Measurements from ENCODE around the gene MYPN. TPM values are rescaled to one million over a fixed set of nuclear protein-coding genes. Genes with fewer than 3 reads are reported as not detected.
"Not testable (repeated sequence)": the region's sequence is repeated elsewhere in the genome, so short reads cannot be mapped to it uniquely, and the experiment has no call there.

Gene MYPN
- polyA plus RNA-seq, 4 donors, result 0.06 to 0.10 (median 0.06) TPM

DNA sequence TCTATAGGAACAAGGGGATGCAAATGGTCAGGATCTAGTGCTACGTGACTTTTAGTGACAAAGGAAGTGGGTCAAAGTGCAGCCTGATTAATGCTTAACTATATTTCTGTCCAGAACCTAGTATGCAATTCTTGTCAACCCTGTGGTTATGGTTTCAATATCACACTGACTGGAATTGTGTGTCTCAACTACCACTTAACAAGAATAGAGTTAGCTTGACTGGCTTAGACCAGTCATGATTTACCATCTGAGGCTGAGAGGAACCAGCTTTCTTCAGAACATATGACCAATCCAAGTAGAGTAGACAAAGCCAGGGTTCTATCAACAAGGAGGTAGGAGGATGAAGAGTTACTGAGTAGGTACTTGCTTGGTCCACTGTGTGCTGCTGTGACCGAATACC, 54.4 kb downstream of the MYPN start:
- no peak for DNase-seq (ENCODE audit: low read depth in 4 of 4, low spot score in 3 of 4)

- no peak for DNase-seq (ENCODE audit: low read depth in 4 of 4, low spot score in 3 of 4)
Observed at GRCh38 chr10:68165643-68166042, 56.4 kb downstream of the MYPN start.

DNA sequence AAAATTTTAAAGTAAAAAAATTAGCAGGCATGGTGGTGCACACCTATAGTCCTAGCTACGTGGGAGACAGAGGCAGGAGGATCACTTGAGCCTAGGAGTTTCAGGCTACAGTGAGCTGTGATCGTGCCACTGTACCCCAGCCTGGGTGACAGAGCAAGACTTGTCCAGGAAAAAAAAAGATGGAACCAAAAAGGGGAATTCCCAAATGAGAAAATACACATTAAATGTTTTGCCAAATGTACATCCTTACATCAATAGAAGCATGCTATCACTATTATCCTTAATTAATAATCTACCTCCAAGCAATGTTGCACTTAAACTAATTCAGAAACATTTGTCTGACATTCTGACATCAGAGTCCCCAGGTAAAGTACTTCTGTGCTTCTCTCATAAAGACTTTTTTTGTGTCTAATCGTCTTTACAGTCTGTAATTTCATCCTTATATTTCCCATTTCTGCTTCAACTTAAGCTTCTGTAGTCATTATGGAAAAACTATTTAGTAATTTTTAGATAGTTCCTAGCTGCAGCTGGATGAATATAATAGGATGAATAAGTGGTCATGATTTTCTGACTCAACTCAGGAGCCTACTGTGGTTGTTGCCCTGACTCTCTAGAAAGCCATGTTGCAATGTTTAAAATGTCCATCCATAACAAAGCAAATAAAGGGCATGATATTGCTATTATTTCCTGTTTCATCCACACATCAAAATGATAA, 57.7 kb downstream of the MYPN start:
- DNase-seq (ENCODE audit: low read depth in 4 of 4, low spot score in 3 of 4), result no peak

DNA sequence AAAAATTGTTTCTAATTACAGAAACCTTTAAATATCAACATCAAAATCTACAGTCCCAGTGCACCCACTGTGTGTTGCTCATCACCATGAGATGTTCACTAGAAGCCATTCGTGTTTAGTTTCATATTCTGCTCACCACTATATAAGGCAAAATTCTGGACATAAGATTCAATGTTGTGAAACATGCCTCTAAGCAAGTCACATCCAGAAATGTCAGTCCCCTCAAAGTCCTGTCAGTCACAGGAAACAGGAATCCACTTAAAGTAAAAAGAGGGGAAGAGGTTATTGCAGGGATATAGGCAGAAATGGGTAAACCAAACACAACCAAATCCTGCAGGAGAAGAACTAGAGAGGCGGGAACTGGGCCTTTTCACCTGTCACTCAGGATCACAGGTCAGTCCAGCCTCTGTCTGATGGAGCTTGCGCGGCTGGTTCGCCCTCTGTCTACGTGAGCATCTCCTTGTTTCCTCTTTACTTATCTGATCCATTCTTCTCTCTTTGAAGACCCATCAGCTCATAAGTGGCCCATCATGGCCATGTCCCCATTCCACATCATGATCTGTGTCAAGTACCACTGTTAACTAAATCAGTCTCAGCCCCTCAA, 58.4 kb downstream of the MYPN start:
- no peak for DNase-seq (ENCODE audit: low read depth in 4 of 4, low spot score in 3 of 4)

DNA sequence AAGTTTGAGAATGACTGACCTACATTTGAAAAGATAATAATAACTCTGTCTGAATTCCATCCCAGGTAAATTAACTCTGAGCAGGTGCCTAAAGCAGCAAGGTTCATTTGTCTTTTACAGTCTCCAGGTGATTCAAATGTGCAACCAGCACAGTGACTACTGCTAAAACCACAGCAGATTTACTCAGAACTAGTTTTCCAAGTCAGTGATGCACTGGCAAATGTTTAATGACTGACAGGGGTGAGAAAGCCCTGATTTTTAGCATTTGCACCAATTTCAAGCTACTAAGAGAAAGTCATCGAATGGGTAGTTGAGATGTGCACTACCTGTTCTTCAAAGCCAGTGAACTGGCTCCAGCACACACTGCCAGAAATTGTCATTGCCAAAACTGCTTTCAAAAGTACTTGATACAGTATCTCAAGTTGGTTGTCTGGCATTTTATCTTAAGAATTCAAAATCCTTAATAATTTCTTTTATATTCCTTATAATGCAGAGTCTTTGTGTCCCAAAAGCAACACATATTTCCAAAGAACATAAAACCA, 62.3 kb downstream of the MYPN start:
- DNase-seq (ENCODE audit: low read depth in 4 of 4, low spot score in 3 of 4), result no peak

DNA sequence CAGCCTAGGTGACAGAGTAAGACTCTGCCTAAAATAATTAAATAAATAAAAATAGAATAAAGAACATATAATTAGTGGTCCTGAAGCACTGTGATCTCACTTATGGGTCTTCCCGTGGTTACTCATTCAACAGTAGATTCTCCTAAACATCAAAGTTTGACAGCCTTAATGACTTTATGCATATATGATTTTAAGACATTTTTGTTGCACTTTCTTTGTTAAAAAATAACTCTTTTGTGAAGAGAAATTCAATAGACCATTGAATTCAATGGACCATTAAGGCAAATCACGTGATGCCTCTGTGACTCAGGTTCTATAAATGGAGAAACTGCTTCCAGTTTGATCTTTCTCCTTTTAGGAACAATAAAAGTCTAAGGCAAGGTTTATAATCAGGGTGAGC, 63.0 kb downstream of the MYPN start:
- no peak for DNase-seq (ENCODE audit: low read depth in 4 of 4, low spot score in 3 of 4)

DNA sequence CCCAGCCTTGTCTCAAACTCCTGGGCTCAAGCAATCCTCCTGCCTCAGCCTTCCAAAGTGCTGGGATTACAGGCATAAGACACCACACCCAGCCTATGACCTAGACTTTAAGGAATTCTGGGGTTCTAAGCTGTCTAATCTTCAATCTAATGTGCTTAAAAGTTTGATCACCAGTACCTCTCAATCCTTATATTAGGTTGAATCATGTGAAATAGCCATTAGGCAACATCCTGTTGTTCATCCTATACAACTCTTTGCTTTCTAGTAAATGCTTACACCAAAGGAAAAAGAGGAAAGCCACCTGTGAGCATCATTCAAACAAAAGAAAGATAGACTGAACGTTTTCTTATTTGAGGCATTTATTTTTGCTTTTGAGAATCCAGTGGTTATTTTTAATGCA, 66.7 kb downstream of the MYPN start:
- DNase-seq (ENCODE audit: low read depth in 4 of 4, low spot score in 3 of 4), result no peak

DNA sequence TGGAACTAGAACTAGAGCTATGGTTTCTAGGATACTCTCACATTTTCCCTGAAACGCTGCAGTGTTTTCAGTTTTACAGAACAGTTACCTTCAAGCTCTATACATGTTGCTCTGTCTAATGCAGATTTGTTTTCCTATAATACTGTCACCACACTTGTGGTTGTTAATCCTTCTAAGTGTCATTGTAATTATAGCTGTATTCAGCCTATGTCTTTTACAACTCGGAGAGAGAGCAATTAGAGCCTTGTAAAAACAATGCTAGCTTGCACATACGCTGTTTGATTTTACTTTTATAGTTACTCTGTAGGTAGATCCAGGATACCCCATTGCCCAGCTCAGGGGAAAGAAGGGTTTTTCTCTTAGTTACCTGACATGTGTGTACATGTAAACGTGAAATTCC, 67.5 kb downstream of the MYPN start:
- DNase-seq (ENCODE audit: low read depth in 4 of 4, low spot score in 3 of 4), result no peak

- DNase-seq (ENCODE audit: low read depth in 4 of 4, low spot score in 3 of 4), result no peak
Observed at GRCh38 chr10:68178592-68178991, 69.3 kb downstream of the MYPN start.

DNA sequence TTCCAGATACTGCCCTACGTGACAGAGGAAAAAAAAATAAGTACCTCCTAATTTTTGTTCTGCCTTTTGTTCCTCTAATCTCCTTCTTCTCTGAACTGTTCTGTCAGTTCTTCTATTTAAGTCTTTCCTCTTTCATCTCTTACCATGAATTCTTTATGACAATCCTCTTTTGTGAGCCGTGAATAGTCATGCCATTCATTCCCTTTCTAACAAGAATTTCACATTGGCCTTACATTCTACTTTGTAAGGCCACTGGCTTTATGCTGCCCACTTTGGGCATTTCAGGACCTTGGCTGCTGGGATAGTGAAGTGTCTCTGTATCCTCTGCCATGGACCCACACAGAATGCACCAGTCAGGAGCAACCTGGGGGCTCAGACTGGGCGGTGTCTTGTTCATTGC, 69.7 kb downstream of the MYPN start:
- DNase-seq (ENCODE audit: low read depth in 4 of 4, low spot score in 3 of 4), result no peak

GRCh38 chr10:68180490-68180889, 71.2 kb downstream of the MYPN start:
- no peak for DNase-seq (ENCODE audit: low read depth in 4 of 4, low spot score in 3 of 4)

DNA sequence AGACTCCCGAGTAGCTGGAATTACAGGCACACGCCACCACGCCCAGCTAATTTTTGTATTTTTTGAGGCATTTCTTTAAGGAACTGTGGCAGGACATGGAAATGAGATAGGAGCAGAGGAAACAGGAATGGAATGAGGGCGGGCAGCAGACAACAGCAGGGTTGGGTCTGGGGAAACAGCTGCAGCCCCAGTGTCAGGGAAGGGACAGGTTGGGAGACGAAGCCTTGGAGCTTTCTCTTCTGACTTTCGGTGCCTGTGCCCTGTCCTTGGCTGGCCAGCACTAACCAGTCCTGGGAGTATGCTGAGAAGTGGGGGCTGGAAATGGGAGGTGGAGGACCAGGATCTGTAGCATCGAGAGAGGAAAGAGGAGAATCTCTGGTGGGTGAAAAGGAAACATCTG, 75.3 kb downstream of the MYPN start:
- no peak for DNase-seq (ENCODE audit: low read depth in 4 of 4, low spot score in 3 of 4)

GRCh38 chr10:68185085-68185484, 75.8 kb downstream of the MYPN start:
- DNase-seq (ENCODE audit: low read depth in 4 of 4, low spot score in 3 of 4), result no peak

DNA sequence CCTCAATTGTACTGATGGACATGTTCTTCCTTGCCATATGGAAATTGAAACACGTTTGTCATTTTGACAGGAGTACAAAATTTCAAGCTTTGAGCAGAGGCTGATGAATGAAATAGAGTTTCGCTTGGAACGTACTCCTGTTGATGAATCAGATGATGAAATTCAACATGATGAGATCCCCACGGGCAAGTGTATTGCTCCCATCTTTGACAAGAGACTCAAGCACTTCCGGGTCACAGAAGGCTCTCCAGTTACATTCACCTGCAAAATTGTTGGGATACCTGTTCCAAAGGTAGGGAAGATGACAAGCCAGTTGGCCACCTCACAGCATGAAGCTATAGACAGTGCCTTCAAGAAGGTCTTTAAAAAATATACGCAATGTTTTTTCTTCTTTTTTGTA, 79.5 kb downstream of the MYPN start:
- DNase-seq (ENCODE audit: low read depth in 4 of 4, low spot score in 3 of 4), result no peak

DNA sequence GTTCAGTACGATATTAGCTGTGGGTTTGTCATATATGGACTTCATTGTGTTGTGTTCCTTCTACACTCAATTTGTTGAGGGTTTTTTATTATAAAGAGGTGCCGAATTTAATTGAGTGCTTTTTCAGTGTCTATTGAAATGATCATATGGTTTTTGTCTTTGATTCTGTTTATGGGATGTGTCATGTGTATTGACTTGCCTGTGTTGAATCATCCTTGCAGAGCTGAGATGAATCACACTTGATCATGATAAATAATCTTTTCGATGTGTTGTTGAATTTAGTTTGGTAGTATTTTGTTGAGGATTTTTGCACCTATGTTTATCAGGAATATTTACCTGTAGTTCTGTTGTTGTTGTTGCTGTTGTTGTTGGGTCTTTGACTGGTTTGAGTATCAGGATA, 82.8 kb downstream of the MYPN start:
- no peak for DNase-seq (ENCODE audit: low read depth in 4 of 4, low spot score in 3 of 4)

- DNase-seq (ENCODE audit: low read depth in 4 of 4, low spot score in 3 of 4), result no peak
Observed at GRCh38 chr10:68194290-68194689, 85.0 kb downstream of the MYPN start.

- not testable (repeated sequence) for DNase-seq (ENCODE audit: low read depth in 4 of 4, low spot score in 3 of 4)
Observed at GRCh38 chr10:68195776-68196175, 86.5 kb downstream of the MYPN start.

GRCh38 chr10:68196701-68197100, 87.4 kb downstream of the MYPN start:
- peak in 1 of 4 donors; percentile 25 for DNase-seq (ENCODE audit: low read depth in 4 of 4, low spot score in 3 of 4)

DNA sequence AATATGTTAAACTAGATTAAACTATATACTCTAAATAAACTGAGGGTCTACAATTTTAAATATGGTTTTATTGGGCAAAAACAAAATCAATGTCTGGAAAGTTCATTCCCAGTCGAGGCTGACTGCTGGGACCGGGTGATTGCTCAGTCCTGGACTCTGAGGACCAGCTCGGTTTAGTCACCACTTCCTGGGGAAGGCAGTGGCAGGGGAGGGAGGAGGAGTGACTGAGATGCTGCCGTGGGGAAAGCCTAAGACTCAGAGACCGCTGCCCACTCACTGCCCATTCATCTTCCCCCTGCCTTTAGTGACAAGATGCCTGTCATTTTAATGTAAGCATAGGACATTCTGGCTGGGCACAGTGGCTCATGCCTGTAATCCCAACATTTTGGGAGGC, 93.7 kb downstream of the MYPN start:
- no peak for DNase-seq (ENCODE audit: low read depth in 4 of 4, low spot score in 3 of 4)

DNA sequence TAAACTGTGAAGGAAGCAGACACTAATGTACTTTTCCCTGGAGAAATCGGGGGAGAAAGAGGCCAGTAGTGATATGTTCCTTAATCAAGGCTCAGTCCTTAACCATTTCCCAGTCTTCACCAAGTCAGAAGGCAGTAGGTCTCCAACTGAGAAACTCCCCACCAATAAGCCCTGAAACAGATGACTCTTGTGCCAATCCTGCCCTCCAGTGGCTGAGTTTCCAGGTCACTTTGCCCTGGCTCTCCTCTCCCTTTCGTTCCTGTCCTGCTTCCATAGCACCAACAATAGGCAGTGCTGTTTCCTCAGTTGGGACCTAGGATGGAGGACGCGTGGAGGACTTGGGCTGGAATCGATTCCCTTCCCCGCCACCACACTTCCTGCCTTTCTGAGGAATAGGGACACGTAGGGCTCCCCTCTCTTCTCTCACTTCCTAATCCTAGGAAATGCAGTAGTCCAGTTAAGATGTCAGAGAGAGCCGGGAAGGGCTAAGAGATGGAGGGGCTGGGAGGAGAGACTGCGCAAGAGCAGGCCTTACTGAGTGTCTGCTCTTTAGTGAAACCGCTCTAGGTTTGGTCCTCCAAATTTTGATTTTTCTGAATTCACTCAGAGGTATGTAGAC, 99.2 kb downstream of the MYPN start:
- peak in 2 of 4 donors; percentile 33 to 38 for DNase-seq (ENCODE audit: low read depth in 4 of 4, low spot score in 3 of 4)

DNA sequence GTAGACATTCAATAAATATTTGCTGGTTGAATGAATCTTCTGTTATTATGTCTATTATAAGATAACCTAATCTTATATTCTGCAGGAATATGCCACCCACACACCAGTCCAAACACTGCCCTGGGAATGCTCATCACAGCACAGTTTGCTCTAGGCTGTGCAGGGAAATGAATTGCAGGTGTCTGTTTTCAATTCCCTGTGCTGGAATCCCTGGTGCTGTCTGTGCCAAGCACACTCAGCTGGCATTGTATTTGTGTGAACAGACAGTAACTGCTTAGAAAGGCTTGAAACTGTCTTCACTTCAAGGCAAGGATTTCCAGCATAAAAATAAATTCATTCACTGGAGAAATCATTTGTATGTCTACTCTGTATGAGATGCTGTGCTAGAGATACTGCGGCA, 102.4 kb downstream of the MYPN start:
- no peak for DNase-seq (ENCODE audit: low read depth in 4 of 4, low spot score in 3 of 4)
